Activated CD8-positive, alpha-beta memory T cell treated with anti-CD3 and anti-CD28 coated beads, Interleukin-2, amount 50 U/mL, for 24 hours (primary cell): ENCODE measurements around the gene CPHXL2.
A peak's percentile ranks its signal among the peaks of the same experiment; 100 is the strongest.

ENCODE experiments used
- DNase-seq: peaks from one replicate; pipeline ENCODE4 v3.0.0-alpha.2; 2020; ENCODE audit errors: extremely low read depth

Gene CPHXL2

DNA sequence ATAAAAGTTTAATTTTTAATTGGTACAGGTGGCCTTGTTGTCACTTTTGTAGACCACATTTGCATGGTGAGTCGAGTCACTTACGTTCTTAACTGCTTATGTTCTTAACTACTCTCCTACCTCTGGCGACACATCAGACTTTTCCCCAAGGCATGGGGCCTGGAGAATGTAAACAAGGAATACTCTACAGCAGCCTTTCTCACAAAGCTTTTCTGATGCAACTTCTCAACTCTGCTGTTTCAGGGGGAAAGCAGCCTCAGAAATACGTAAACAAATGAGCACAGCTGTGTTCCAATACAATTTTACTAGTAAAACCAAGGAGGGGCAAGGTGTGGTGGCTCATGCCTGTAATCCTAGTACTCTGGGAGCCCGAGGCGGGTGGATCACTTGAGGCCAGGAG lies 36.2 kb downstream of the CPHXL2 start:
- no peak for DNase-seq

- DNase-seq, result no peak
Measured at GRCh38 chr16:75635036-75635435, 41.8 kb downstream of the CPHXL2 start.

- no peak for DNase-seq
Measured at GRCh38 chr16:75632857-75633256, 44.0 kb downstream of the CPHXL2 start.

GRCh38 chr16:75630052-75630451 lies 46.8 kb downstream of the CPHXL2 start:
- DNase-seq, result no peak

DNA sequence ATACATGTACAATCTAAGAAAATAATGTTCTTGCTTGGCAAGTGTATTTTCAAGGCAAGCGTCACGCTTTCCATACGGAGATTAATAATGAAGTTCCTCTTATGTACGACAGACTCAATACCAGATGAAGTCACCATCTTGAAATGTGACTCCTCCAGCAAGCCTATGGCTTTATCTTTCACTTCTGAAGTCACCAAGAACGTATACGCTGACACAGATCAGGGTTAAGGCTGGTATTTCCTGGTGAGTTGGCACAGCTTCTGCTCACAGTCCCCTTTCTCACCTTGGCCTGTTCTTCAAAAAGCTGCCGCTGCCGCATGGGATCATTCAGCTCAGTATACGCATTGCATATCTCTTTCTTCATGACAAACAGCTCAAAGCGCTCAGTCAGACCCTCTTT lies 47.7 kb downstream of the CPHXL2 start:
- DNase-seq, result no peak

DNA sequence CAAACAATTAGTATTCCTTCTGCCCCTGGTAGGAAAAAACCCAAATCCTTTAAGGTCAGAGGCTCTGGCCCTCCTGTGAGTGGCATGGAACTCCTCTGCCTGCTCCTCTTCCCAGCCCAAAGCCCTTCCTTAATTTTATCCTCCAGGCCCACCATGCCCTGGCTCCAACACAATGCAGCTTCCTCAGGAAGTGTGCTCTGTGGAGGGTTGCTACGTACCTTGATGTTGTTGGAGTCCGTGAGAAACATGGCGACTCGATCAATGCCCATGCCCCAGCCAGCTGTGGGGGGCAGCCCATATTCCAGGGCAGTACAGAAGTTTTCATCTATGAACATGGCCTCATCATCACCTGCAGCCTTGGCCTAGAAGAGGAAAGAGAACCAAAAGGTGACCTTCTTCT lies 48.5 kb downstream of the CPHXL2 start:
- DNase-seq, result no peak

DNA sequence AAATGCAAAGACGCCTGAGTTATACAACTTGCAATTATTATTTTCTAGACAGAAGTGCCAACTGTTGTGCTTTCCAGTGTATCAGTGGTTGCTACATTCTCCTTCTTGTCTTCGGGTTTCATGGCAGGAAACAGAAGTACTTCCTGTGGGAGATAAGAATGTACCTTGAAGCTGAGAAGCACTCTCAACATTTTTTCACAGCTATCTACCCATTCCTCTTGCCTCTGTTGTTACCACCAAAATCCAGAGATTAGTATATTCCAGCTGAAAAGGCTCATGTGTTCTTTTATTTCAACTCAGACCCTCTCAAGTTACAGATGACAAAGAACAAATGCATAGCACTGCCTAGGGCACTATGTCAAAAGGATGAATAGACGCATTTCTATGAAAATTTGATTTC lies 49.0 kb downstream of the CPHXL2 start:
- no peak for DNase-seq

- DNase-seq, result no peak
Measured at GRCh38 chr16:75626806-75627205, 50.0 kb downstream of the CPHXL2 start.

DNA sequence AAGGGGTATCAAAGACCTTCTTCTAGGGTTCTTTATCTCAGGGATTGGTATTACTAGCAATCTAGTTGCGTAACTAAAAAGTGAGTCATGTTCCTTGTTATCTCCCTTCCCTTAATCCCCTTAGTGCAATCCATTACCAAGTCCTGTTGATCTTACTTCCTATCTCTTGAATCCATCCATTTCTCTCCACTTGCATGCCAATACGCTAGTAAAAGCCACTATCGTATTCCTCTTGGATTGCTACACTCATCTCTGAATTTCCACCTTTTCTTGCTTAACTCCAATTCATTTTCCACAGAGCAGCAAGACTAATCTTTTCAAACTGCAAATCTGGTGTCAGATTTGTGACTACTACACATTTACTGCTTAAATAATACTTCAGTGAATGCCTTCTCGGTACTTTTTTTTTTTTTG lies 51.9 kb downstream of the CPHXL2 start:
- no peak for DNase-seq

GRCh38 chr16:75622761-75623605 lies 53.8 kb downstream of the CPHXL2 start, which contains the start of gene ADAT1:
Gene ADAT1, minus strand, starts transcription at chr16:75623281. Its CDS starts 2,482 bp downstream, at chr16:75620799.
- peak; percentile 93 for DNase-seq

DNA sequence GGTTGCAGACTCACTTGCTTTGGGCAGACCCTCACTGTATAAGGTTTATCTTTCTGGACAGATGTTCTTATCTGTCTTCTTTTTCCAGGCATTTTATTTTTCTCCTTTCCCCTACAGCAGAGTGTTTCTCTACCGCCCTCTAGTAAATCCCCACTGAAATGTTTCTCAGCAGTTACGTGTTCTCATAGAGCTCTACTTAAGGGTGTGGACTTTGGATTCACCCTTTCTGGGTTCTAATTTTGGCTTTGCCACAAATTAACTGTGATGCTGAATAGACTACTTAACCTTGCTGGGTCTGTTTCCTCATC lies 55.7 kb downstream of the CPHXL2 start:
- DNase-seq, result no peak

DNA sequence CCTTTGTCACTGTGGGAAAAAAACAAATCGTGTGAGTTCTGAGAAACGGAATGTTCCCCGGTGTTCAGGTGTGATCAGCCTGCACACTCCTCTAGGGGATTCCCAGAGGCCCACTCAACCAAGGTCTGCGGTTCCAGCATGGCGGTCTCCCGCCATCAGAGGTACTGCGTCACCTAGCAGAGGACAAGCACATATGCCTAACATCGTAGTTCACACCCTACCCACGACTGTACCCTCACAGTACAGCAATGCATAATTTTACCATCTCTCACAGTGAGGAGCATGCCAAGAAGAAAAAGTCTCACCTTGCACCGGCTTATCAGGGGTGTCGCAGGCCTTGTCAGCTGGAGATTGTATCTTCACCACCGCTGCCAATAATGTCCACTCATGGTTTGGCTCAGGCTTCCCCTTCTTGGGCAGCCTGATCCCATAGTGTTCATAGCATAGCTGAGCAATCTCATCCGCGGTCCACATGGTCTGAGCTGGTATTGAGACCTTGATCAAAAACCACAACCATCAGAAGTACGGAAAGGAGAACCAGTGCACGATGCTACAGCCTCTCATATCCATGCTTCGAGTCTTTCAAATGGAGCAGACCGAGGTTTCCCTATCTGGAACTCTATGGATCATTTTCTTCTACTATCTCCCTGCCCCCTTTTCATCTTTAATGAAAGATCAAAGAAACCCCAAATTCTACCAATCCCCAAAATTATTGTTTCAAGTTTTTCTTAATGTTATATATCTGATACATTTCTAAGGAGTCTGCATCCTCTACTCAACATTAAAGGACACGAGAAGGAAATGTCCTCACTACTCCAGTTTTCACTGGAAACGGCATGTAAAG lies 56.3 kb downstream of the CPHXL2 start:
- DNase-seq, result no peak

DNA sequence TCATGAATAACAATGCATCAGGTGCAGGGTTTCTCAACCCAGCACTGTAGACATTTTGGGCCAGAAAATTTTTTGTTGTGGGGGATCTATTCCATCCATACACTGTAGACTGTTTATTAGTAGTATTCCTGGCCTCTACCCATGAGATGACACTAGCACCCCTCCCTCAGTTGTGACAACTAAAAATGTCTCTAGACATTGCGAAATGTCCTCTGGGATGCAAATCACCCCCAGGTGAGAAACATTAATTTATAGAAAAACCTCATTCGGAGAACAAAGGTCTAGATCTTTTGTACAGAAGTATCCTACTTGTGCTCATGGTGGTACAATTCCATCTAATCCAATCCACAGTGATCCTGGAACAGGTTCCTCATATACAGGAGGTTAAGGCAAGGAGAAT lies 58.0 kb downstream of the CPHXL2 start:
- no peak for DNase-seq

GRCh38 chr16:75617121-75617520 lies 59.7 kb downstream of the CPHXL2 start:
- no peak for DNase-seq

GRCh38 chr16:75616521-75617010 lies 60.2 kb downstream of the CPHXL2 start:
- no peak for DNase-seq

GRCh38 chr16:75615619-75616018 lies 61.2 kb downstream of the CPHXL2 start:
- DNase-seq, result no peak

- no peak for DNase-seq
Measured at GRCh38 chr16:75614066-75614897, 62.5 kb downstream of the CPHXL2 start.
